HG03354 (cell line): ENCODE measurements around the gene RTN1.
A peak's percentile ranks its signal among the peaks of the same experiment; 100 is the strongest.

Experiments used
- ATAC-seq: cut with Tn5 transposase; IDR thresholded peaks from one replicate; pipeline ENCODE4 v1.9.1; 2021; ENCODE audit warnings: mild to moderate bottlenecking; ENCODE audit not compliant: unreplicated experiment, poor library complexity, severe bottlenecking

RTN1 gene

GRCh38 chr14:59582161-59582560 lies 288.4 kb downstream of the RTN1 start:
- no peak for ATAC-seq

DNA sequence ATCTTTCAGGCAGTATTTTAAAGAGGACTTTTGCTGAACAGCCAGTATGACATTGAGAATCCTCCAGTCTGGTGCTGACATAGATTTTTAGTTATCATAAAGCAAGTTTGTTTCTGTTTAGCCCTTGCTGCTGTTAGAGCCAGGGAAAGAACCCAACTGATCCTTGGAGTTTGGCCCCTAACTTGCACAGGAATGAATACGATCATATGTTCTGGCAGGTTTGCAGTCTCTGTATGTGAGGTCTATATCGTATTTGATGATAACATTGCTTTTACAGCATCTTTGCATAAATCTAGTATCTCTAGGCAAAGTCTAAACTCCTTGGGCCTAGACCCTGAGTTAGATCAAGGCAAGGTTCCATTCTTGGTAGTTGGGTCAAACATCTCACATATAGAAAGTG lies 289.7 kb downstream of the RTN1 start:
- no peak for ATAC-seq

DNA sequence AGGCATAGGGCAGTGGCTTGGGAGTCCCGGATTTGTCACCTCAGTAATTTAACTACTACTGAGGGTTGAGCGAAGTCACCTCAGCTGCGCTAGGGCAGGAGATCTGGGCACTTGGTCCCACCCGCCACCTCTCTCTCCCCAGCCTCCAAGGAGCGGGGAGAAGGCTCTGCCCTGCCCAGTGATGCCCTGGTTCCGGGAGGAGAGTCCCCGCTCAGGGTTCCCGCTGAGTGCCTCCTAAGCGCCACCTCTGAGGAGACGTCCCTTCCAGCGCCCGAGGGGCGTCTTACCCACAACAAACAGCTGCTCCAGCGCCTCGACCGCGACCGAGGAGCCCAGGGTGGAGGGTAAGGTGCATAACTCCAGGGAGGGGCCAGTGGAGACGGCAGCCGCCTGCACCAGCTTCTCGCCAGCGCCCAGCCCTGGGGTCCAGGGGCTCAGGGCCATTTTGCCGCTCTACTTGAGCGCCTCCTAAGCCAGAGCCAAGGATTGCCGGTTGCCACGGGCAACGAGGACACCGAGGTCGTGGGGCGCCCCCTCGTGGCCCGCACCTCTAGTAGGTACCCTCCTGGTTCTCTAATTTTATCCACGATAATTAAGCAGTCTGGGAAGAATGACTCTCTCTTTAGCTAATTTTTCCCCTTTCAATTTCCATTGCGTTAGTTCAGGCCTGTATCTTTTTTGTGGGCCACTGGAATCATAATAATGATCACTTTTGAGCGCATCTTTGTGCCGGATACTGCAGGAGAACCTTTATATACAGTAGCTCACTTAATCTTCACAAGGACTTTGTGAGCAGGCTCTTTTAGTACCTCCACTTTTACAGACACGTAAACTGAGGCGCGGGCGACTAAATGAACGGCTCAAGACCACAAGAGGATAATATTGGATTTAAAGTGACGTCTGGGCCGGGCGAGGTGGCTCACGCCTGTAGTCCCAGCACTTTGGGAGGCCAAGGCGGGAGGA lies 294.0 kb downstream of the RTN1 start, which contains the start of gene CCDC175:
Gene CCDC175, minus strand, starts transcription at position 481 of the 963 bp plus-strand sequence. Its CDS starts 37 bp downstream, at position 444.
- ATAC-seq, result peak; percentile 99

GRCh38 chr14:59570122-59570521 lies 300.5 kb downstream of the RTN1 start:
- no peak for ATAC-seq

GRCh38 chr14:59566725-59567124 lies 303.9 kb downstream of the RTN1 start:
- ATAC-seq, result no peak

GRCh38 chr14:59566296-59566695 lies 304.3 kb downstream of the RTN1 start:
- ATAC-seq, result no peak

DNA sequence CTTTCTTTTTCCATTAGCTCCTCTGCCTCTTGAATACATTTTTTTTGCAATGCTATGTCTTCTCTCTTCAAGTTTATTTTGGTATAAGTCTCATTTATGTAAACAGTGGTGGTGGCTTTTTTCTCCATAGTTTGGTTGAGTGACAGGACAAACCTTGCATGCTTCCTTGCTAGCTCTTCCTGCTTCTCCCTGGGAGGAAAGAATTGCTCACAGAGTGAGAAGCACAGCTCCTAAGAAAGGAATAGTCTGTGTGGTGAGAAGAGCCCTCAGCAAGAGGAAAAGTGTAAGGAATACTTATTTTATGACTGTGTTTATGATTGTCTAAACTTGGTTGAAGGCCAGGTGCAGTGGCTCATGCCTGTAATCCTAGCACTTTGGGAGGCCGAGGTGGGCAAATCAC lies 305.5 kb downstream of the RTN1 start:
- ATAC-seq, result no peak

- ATAC-seq, result no peak
Measured at GRCh38 chr14:59564366-59564765, 306.2 kb downstream of the RTN1 start.

DNA sequence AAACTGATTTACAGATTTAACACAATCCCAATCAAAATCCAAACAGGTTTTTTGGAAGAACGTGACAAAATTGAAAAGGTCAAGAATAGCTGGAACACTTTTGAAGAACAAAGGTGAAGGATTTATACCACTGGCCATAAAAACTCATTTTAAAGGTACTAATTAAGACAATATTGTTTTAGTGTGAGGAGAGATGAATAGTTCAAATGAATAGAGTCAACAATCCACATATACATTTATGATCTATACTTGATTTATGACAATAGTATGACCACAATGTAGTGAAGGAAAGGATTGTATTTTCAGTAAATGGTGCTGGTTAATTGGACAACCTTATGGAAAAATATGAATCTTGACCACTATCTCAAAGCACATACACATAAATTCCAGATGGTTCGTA lies 323.3 kb downstream of the RTN1 start:
- ATAC-seq, result no peak
